ENCODE measurements around the gene RIPK1. TPM values are rescaled to one million over a fixed set of nuclear protein-coding genes. Genes with fewer than 3 reads are reported as not detected.
"Not testable (repeated sequence)": the region's sequence is repeated elsewhere in the genome, so short reads cannot be mapped to it uniquely, and the experiment has no call there.

The RIPK1 gene
- total and polyA plus RNA-seq, 9 of the 15 experiments (the other 6 are each of a cell fraction or from before 2014, with no cell fraction given): 3.8 to 24.9 (median 17.7) TPM

- H3K4me3 ChIP-seq: no peak overlapping the region
- no peak overlapping the region for H3K4me2 ChIP-seq (ENCODE audit: insufficient read depth, low read length)
- DNase-seq (ENCODE audit: extremely low read depth in 1 of 4, low spot score in 3 of 4) (no peak), FAIRE-seq (no peak), ATAC-seq (no peak)
- H3K27me3 ChIP-seq (ENCODE audit: control insufficient read depth in 2 of 2, insufficient read depth in 2 of 2, low read length in 2 of 2): no peaks in the 10 kb centered on the region
- no peak for TF ChIP-seq CCAR2 (IDR thresholded peaks at IDR 0.05; ENCODE audit: low read depth, low read length)
- no peak for TF ChIP-seq SREBF2 (CRISPR knock-in tag; IDR thresholded peaks at IDR 0.05)
- no peak for TF ChIP-seq SMAD1 (IDR thresholded peaks at IDR 0.05; ENCODE audit: low read depth, low read length, partially characterized antibody)
- TF ChIP-seq POLR2B (IDR thresholded peaks at IDR 0.05; ENCODE audit: low read depth, partially characterized antibody): no peak
- no peaks in the 10 kb centered on the region for H4K20me1 ChIP-seq (replicated peaks; ENCODE audit: control insufficient read depth, insufficient read depth, low read length)
- ChIA-PET POLR2A (no interaction called here), CTCF (ENCODE audit: low intra/inter-chr PET ratio) (no interaction called here)
- H3K9me3 ChIP-seq (replicated peaks; ENCODE audit: control insufficient read depth, insufficient read depth, low read depth, low read length): no peaks in the 10 kb centered on the region
- in situ Hi-C loops (cut with MboI) (no loop called here), intact Hi-C loops (cut with micrococcal nuclease) (no loop called here)
- no peaks in the 10 kb centered on the region for H3K9me1 ChIP-seq (ENCODE audit: control insufficient read depth, insufficient read depth, low read length)
- peaks cover 0 to 13% of the 10 kb centered on the region in 2 experiments; a peak in 3 of 5 replicates for H3K4me1 ChIP-seq (replicated peaks in 1 of 2; ENCODE audit: control insufficient read depth in 2 of 2, insufficient read depth in 2 of 2, low read length in 2 of 2)
- no peaks in the 10 kb centered on the region for H3K79me2 ChIP-seq (ENCODE audit: control insufficient read depth, insufficient read depth, low read length)
- no peak overlapping the region for H3K9ac ChIP-seq (ENCODE audit: insufficient read depth in 1 of 2, low read depth in 2 of 2, low read length in 2 of 2)
- no TSS peak for BruUV-seq (replicated peaks)
- 79% methylated on average over 12 of the region's 12 CpGs for WGBS (ENCODE audit: insufficient coverage, low coverage, missing lambda C conversion rate)
- H3K36me3 ChIP-seq (ENCODE audit: control insufficient read depth, insufficient read depth, low read length): peaks cover 6% of the 10 kb centered on the region; the same call in 1 of the 3 replicates
- no peak overlapping the region for H2AFZ ChIP-seq (ENCODE audit: low read depth, low read length)
- no peak overlapping the region for H3K27ac ChIP-seq (ENCODE audit: extremely low read depth, low read depth, low read length)
Measured at GRCh38 chr6:3137057-3137777, 68.9 kb downstream of the RIPK1 start.

GRCh38 chr6:3137873-3138272, 69.6 kb downstream of the RIPK1 start:
- H3K27me3 ChIP-seq (ENCODE audit: control insufficient read depth in 2 of 2, insufficient read depth in 2 of 2, low read length in 2 of 2); POLR2A ChIA-PET; H3K9me3 ChIP-seq (replicated peaks; ENCODE audit: control insufficient read depth, insufficient read depth, low read depth, low read length); H2AFZ ChIP-seq (ENCODE audit: low read depth, low read length); H3K9me1 ChIP-seq (ENCODE audit: control insufficient read depth, insufficient read depth, low read length); ATAC-seq; H3K36me3 ChIP-seq (ENCODE audit: control insufficient read depth, insufficient read depth, low read length); DNase-seq (ENCODE audit: extremely low read depth in 1 of 4, low spot score in 3 of 4); H3K4me3 ChIP-seq; FAIRE-seq; H3K27ac ChIP-seq (ENCODE audit: extremely low read depth, low read depth, low read length); H3K9ac ChIP-seq (ENCODE audit: insufficient read depth in 1 of 2, low read depth in 2 of 2, low read length in 2 of 2); BruUV-seq (replicated peaks); H3K4me2 ChIP-seq (ENCODE audit: insufficient read depth, low read length); in situ Hi-C loops (cut with MboI); CTCF ChIA-PET (ENCODE audit: low intra/inter-chr PET ratio); intact Hi-C loops (cut with micrococcal nuclease); H4K20me1 ChIP-seq (replicated peaks; ENCODE audit: control insufficient read depth, insufficient read depth, low read length); H3K79me2 ChIP-seq (ENCODE audit: control insufficient read depth, insufficient read depth, low read length): not testable (repeated sequence)
- peaks cover 0 to 13% of the 10 kb centered on the region in 2 experiments; a peak in 3 of 5 replicates for H3K4me1 ChIP-seq (replicated peaks in 1 of 2; ENCODE audit: control insufficient read depth in 2 of 2, insufficient read depth in 2 of 2, low read length in 2 of 2)
- WGBS (ENCODE audit: insufficient coverage, low coverage, missing lambda C conversion rate): 74% methylated on average over 6 of the region's 6 CpGs
